ENCODE measurements around the gene CDC42BPA. TPM values are rescaled to one million over a fixed set of nuclear protein-coding genes. Genes with fewer than 3 reads are reported as not detected.
A peak's percentile ranks its signal among the peaks of the same experiment; 100 is the strongest.

CDC42BPA gene
- polyA plus RNA-seq, 3 donors: 0.20 to 0.45 (median 0.39) TPM

DNA sequence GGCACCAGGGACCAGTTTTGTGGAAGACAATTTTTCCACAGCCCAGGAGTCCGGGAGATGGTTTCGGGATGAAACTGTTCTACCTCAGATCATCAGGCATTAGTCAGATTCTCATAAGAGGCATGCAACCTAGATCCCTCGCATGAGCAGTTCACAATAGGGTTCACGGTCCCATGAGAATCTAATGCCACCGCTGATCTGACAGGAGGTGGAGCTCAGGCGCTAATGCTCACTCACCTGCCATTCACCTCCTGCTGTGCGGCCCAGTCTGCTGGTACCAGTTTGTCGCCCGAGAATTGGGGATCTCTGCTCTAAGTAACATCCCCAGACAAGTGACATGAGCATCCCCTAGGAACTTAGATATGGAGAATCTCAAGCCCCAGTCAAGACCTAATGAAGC lies 197.5 kb downstream of the CDC42BPA start:
- no peaks in the 10 kb centered on the region for H3K4me1 ChIP-seq (ENCODE audit: control insufficient read depth in 1 of 2, insufficient read depth in 2 of 2, low read length in 2 of 2)
- H3K36me3 ChIP-seq (replicated peaks in 1 of 2; ENCODE audit: control insufficient read depth in 1 of 2, insufficient read depth in 2 of 2, low read length in 2 of 2): no peaks in the 10 kb centered on the region
- H3K27me3 ChIP-seq (ENCODE audit: control insufficient read depth in 2 of 2, insufficient read depth in 2 of 2, low read length in 2 of 2): no peaks in the 10 kb centered on the region
- Mint-ChIP-seq H3K4me3 (no peak overlapping the region), H3K9me3 (no peaks in the 10 kb centered on the region), H3K36me3 (no peaks in the 10 kb centered on the region), H3K4me1 (peaks cover 3% of the 10 kb centered on the region), H3K27ac (peak overlapping the region in 1 of 7 donors; percentile 13), H3K27me3 (ENCODE audit: low read depth in 3 of 3) (no peaks in the 10 kb centered on the region)
- no peak overlapping the region for H2AFZ ChIP-seq (ENCODE audit: insufficient read depth, low read depth, low read length, poor library complexity, severe bottlenecking)
- 96% methylated on average over 7 of the region's 9 CpGs for WGBS (ENCODE audit: insufficient coverage)
- TF ChIP-seq, protein P1, sequence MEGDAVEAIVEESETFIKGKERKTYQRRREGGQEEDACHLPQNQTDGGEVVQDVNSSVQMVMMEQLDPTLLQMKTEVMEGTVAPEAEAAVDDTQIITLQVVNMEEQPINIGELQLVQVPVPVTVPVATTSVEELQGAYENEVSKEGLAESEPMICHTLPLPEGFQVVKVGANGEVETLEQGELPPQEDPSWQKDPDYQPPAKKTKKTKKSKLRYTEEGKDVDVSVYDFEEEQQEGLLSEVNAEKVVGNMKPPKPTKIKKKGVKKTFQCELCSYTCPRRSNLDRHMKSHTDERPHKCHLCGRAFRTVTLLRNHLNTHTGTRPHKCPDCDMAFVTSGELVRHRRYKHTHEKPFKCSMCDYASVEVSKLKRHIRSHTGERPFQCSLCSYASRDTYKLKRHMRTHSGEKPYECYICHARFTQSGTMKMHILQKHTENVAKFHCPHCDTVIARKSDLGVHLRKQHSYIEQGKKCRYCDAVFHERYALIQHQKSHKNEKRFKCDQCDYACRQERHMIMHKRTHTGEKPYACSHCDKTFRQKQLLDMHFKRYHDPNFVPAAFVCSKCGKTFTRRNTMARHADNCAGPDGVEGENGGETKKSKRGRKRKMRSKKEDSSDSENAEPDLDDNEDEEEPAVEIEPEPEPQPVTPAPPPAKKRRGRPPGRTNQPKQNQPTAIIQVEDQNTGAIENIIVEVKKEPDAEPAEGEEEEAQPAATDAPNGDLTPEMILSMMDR (IDR thresholded peaks at IDR 0.05): no peak
- no peaks in the 10 kb centered on the region for H3K79me2 ChIP-seq (ENCODE audit: insufficient read depth, low read length)
- DNase-seq: no peak
- H4K20me1 ChIP-seq (ENCODE audit: insufficient read depth, low read length): no peaks in the 10 kb centered on the region
- H3K27ac ChIP-seq (ENCODE audit: low read depth in 1 of 2, low read length in 2 of 2): no peak overlapping the region
- no peak overlapping the region for H3K4me3 ChIP-seq (replicated peaks in 1 of 3; ENCODE audit: low read depth in 2 of 3, low read length in 3 of 3)
- no peak overlapping the region for H3K9ac ChIP-seq (ENCODE audit: insufficient read depth, low read length, poor library complexity, severe bottlenecking)
- intact Hi-C loops (cut with micrococcal nuclease): no loop called here
- no peaks in the 10 kb centered on the region for H3K9me3 ChIP-seq (replicated peaks in 1 of 2; ENCODE audit: control insufficient read depth in 1 of 2, insufficient read depth in 1 of 2, low read length in 2 of 2)
- H3K4me2 ChIP-seq (replicated peaks; ENCODE audit: extremely low read depth, low read length, poor library complexity, severe bottlenecking): no peak overlapping the region

DNA sequence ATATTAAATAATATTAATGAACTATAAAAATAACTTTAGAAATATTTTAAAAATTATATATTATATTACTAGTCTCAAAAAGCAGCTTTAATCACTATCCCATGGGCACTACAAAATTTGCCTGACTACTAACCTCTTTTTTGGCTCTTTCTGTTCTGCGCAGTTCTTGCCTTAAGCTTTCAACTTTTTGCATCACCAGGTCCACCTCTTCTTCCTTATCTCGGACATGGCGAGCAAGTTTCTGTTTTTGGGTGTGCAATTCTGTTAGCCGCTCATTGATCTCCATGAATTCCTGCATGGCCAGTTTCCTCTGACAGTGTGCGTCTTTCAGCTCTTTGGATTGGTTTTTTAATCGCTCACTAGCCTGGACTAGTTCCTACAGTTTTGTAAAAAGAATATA lies 205.8 kb downstream of the CDC42BPA start:
- Mint-ChIP-seq H3K36me3 (no peaks in the 10 kb centered on the region), H3K9me3 (no peaks in the 10 kb centered on the region), H3K4me1 (no peaks in the 10 kb centered on the region), H3K4me3 (no peak overlapping the region), H3K27me3 (ENCODE audit: low read depth in 3 of 3) (no peaks in the 10 kb centered on the region), H3K27ac (no peak overlapping the region)
- intact Hi-C loops (cut with micrococcal nuclease): no loop called here
- DNase-seq: no peak
- Histone ChIP-seq H3K27ac (ENCODE audit: low read depth in 1 of 2, low read length in 2 of 2) (no peak overlapping the region), H3K9ac (ENCODE audit: insufficient read depth, low read length, poor library complexity, severe bottlenecking) (no peak overlapping the region), H2AFZ (ENCODE audit: insufficient read depth, low read depth, low read length, poor library complexity, severe bottlenecking) (no peak overlapping the region), H3K4me1 (ENCODE audit: control insufficient read depth in 1 of 2, insufficient read depth in 2 of 2, low read length in 2 of 2) (no peaks in the 10 kb centered on the region), H3K4me3 (replicated peaks in 1 of 3; ENCODE audit: low read depth in 2 of 3, low read length in 3 of 3) (no peak overlapping the region), H3K79me2 (ENCODE audit: insufficient read depth, low read length) (no peaks in the 10 kb centered on the region), H3K36me3 (replicated peaks in 1 of 2; ENCODE audit: control insufficient read depth in 1 of 2, insufficient read depth in 2 of 2, low read length in 2 of 2) (no peaks in the 10 kb centered on the region), H4K20me1 (ENCODE audit: insufficient read depth, low read length) (no peaks in the 10 kb centered on the region), H3K4me2 (replicated peaks; ENCODE audit: extremely low read depth, low read length, poor library complexity, severe bottlenecking) (no peak overlapping the region), H3K9me3 (replicated peaks in 1 of 2; ENCODE audit: control insufficient read depth in 1 of 2, insufficient read depth in 1 of 2, low read length in 2 of 2) (no peaks in the 10 kb centered on the region), H3K27me3 (ENCODE audit: control insufficient read depth in 2 of 2, insufficient read depth in 2 of 2, low read length in 2 of 2) (no peaks in the 10 kb centered on the region)
- 100% methylated on average over 3 of the region's 6 CpGs for WGBS (ENCODE audit: insufficient coverage)
- TF ChIP-seq, protein P1 (IDR thresholded peaks at IDR 0.05): no peak
